IMR-90 (cell line): ENCODE results near the gene CEP104. TPM values are rescaled to one million over a fixed set of nuclear protein-coding genes. Genes with fewer than 3 reads are reported as not detected.

ENCODE experiments used
- ATAC-seq: fragments of 200-7000 bp; cut with Tn5 transposase; 2 replicates; pipeline ENCODE4 v1.9.1; 2020; ENCODE audit warnings: low read depth, mild to moderate bottlenecking, moderate library complexity
- BruUV-seq: library from RNA; stranded (reverse); fragments of 400-500 nt; replicated peaks from 2 replicates; lab custom pipeline; 2021; lab: Mats Ljungman, UMichigan
- CTCF ChIA-PET: fragments of 300-600 bp; formaldehyde crosslinking; extraction: SDS; loops from one replicate; lab custom pipeline; 2021; ENCODE audit warnings: antibody characterized with exemption; lab: Yijun Ruan, JAX
- POLR2A ChIA-PET: fragments of 300-600 bp; sonication (Branson Sonifier 250); formaldehyde crosslinking; loops from one replicate; lab custom pipeline; 2022; ENCODE audit warnings: antibody characterized with exemption; ENCODE audit not compliant: unreplicated experiment; lab: Charles Lee
- DNase-seq: peaks from one replicate; pipeline ENCODE4 v3.0.0; 2013
- H2AFZ ChIP-seq: replicated peaks from 2 replicates; pipeline ENCODE3; 2013; ENCODE audit warnings: low read length, mild to moderate bottlenecking; ENCODE audit not compliant: poor library complexity
- H2AK5ac ChIP-seq: 2 replicates; pipeline ENCODE4 v1.6.1; 2013; ENCODE audit warnings: low read depth, low read length, inconsistent platforms
- H2AK9ac ChIP-seq: replicated peaks from 2 replicates; pipeline ENCODE3; 2013; ENCODE audit warnings: mild to moderate bottlenecking, low read depth, low read length, moderate library complexity; ENCODE audit not compliant: poor library complexity
- H2BK120ac ChIP-seq: 2 replicates; pipeline ENCODE4 v1.6.1; 2013; ENCODE audit warnings: low read depth, low read length, inconsistent platforms
- H2BK15ac ChIP-seq: 3 replicates; pipeline ENCODE4 v1.6.1; 2013; ENCODE audit warnings: low read depth, low read length, inconsistent platforms
- H2BK20ac ChIP-seq: 2 replicates; pipeline ENCODE4 v1.6.1; 2013; ENCODE audit warnings: low read depth, mild to moderate bottlenecking, inconsistent platforms, low read length, moderate library complexity
- H2BK5ac ChIP-seq: 2 replicates; pipeline ENCODE4 v1.6.1; 2013; ENCODE audit warnings: mild to moderate bottlenecking, low read depth, low read length, inconsistent platforms; ENCODE audit not compliant: poor library complexity, severe bottlenecking
- H3K14ac ChIP-seq: replicated peaks from 2 replicates; pipeline ENCODE4 v1.6.1; 2013; ENCODE audit warnings: low read depth, low read length, inconsistent platforms
- H3K18ac ChIP-seq: 2 replicates; pipeline ENCODE4 v1.6.1; 2013; ENCODE audit warnings: low read depth, low read length, control low read depth
- H3K23ac ChIP-seq: 2 replicates; pipeline ENCODE4 v1.6.1; 2013; ENCODE audit warnings: low read depth, low read length, inconsistent platforms
- H3K27ac ChIP-seq: 2 replicates; pipeline ENCODE4 v1.5.1; 2013; ENCODE audit warnings: mild to moderate bottlenecking, control low read depth, low read length; ENCODE audit not compliant: insufficient read depth
- H3K27me3 ChIP-seq: 2 replicates; pipeline ENCODE4 v1.6.1; 2013; ENCODE audit warnings: low read length; ENCODE audit not compliant: control insufficient read depth, insufficient read depth
- H3K36me3 ChIP-seq: 2 replicates; pipeline ENCODE4 v1.6.1; 2013; ENCODE audit warnings: low read length, mixed read lengths; ENCODE audit not compliant: control insufficient read depth, insufficient read depth
- H3K4ac ChIP-seq: 2 replicates; pipeline ENCODE4 v1.6.1; 2013; ENCODE audit warnings: low read depth, low read length, inconsistent platforms
- H3K4me1 ChIP-seq: 2 replicates; pipeline ENCODE4 v1.6.1; 2013; ENCODE audit warnings: low read length, mixed read lengths; ENCODE audit not compliant: control insufficient read depth, insufficient read depth
- H3K4me2 ChIP-seq: 2 replicates; pipeline ENCODE4 v1.6.1; 2013; ENCODE audit warnings: low read depth, mild to moderate bottlenecking, control low read depth, low read length, moderate library complexity
- H3K4me3 ChIP-seq: 2 replicates; pipeline ENCODE4 v1.5.1; 2013; ENCODE audit warnings: low read depth, mild to moderate bottlenecking, control low read depth, low read length, moderate library complexity; ENCODE audit not compliant: insufficient read depth
- H3K56ac ChIP-seq: 2 replicates; pipeline ENCODE4 v1.6.1; 2013; ENCODE audit warnings: low read length, inconsistent platforms; ENCODE audit not compliant: insufficient read depth; ENCODE audit errors: extremely low read depth
- H3K79me1 ChIP-seq, 2 experiments: 2 replicates each; pipeline ENCODE4 v1.6.1; 2013; ENCODE audit warnings: low read length in 2 of 2, inconsistent platforms in 1 of 2, low read depth in 1 of 2
- H3K9ac ChIP-seq: 2 replicates; pipeline ENCODE4 v1.6.1; 2013; ENCODE audit warnings: low read depth, low read length, control low read depth
- H3K9me1 ChIP-seq: 2 replicates; pipeline ENCODE4 v1.6.1; 2013; ENCODE audit warnings: low read length, inconsistent platforms; ENCODE audit not compliant: insufficient read depth
- H3K9me3 ChIP-seq: 2 replicates; pipeline ENCODE4 v1.6.1; 2013; ENCODE audit warnings: low read length; ENCODE audit not compliant: control insufficient read depth, insufficient read depth
- H4K20me1 ChIP-seq: 2 replicates; pipeline ENCODE4 v1.6.1; 2013; ENCODE audit warnings: low read length, inconsistent platforms; ENCODE audit not compliant: insufficient read depth
- H4K5ac ChIP-seq: 2 replicates; pipeline ENCODE4 v1.6.1; 2013; ENCODE audit warnings: mild to moderate bottlenecking, low read depth, low read length, control low read depth
- H4K8ac ChIP-seq, 2 experiments: 2 replicates each; pipeline ENCODE4 v1.6.1; 2013; ENCODE audit warnings: low read depth in 2 of 2, low read length in 2 of 2, control low read depth in 1 of 2, inconsistent platforms in 1 of 2
- H4K91ac ChIP-seq: 2 replicates; pipeline ENCODE4 v1.6.1; 2013; ENCODE audit warnings: low read depth, low read length, inconsistent platforms; ENCODE audit not compliant: insufficient read depth
- BHLHE40 ChIP-seq: fragments of 150-350 bp; IDR thresholded peaks from 2 replicates; pipeline ENCODE4 v1.6.1; 2016; ENCODE audit warnings: mild to moderate bottlenecking, low read depth, low read length
- CEBPB ChIP-seq: IDR thresholded peaks from 2 replicates; pipeline ENCODE4 v1.6.1; 2012; ENCODE audit warnings: low read depth, low read length, improper control_type of control experiment
- CHD1 ChIP-seq: IDR thresholded peaks from 2 replicates; pipeline ENCODE4 v1.6.1; 2012; ENCODE audit warnings: low read depth, low read length, improper control_type of control experiment
- ELK1 ChIP-seq: fragments of 150-350 bp; IDR thresholded peaks from 2 replicates; pipeline ENCODE4 v1.6.1; 2016; ENCODE audit warnings: low read depth, mild to moderate bottlenecking, low read length, moderate library complexity, borderline replicate concordance
- FOS ChIP-seq: fragments of 150-350 bp; IDR thresholded peaks from 2 replicates; pipeline ENCODE4 v1.6.1; 2016; ENCODE audit warnings: low read depth, low read length
- MAFK ChIP-seq: IDR thresholded peaks from 2 replicates; pipeline ENCODE4 v1.6.1; 2012; ENCODE audit warnings: low read depth, low read length, improper control_type of control experiment
- MAZ ChIP-seq: IDR thresholded peaks from 2 replicates; pipeline ENCODE4 v1.6.1; 2012; ENCODE audit warnings: low read depth, mild to moderate bottlenecking, low read length, improper control_type of control experiment, moderate library complexity, borderline replicate concordance
- MXI1 ChIP-seq: IDR thresholded peaks from 2 replicates; pipeline ENCODE4 v1.6.1; 2012; ENCODE audit warnings: low read depth, mild to moderate bottlenecking, low read length, moderate library complexity, borderline replicate concordance
- NFE2L2 ChIP-seq: fragments of 150-350 bp; IDR thresholded peaks from 2 replicates; pipeline ENCODE4 v1.6.1; 2016; ENCODE audit warnings: low read depth, mild to moderate bottlenecking, low read length
- POLR2A ChIP-seq: IDR thresholded peaks from 2 replicates; pipeline ENCODE4 v1.6.1; 2012; ENCODE audit warnings: mild to moderate bottlenecking, low read depth, low read length
- RAD21 ChIP-seq: IDR thresholded peaks from 2 replicates; pipeline ENCODE4 v1.6.1; 2012; ENCODE audit warnings: low read length, improper control_type of control experiment
- RCOR1 ChIP-seq: IDR thresholded peaks from 2 replicates; pipeline ENCODE4 v1.6.1; 2012; ENCODE audit warnings: mild to moderate bottlenecking, low read length, improper control_type of control experiment; ENCODE audit not compliant: insufficient replicate concordance
- RFX5 ChIP-seq: IDR thresholded peaks from 2 replicates; pipeline ENCODE4 v1.8.0; 2012; ENCODE audit warnings: low read depth, mild to moderate bottlenecking, low read length, moderate library complexity
- SMC3 ChIP-seq: fragments of 150-350 bp; IDR thresholded peaks from 2 replicates; pipeline ENCODE4 v1.6.1; 2016; ENCODE audit warnings: low read depth, mild to moderate bottlenecking, antibody characterized with exemption, low read length, moderate library complexity
- USF2 ChIP-seq: fragments of 150-350 bp; IDR thresholded peaks from 2 replicates; pipeline ENCODE4 v1.6.1; 2017; ENCODE audit warnings: mild to moderate bottlenecking, antibody characterized with exemption, low read length, low read depth
- WGBS, 2 experiments: methylation state at CpG; one replicate each; pipeline versions ENCODE4 v1.1.5 to v1.1.7; 2013; ENCODE audit warnings: missing lambda C conversion rate in 2 of 2; ENCODE audit not compliant: insufficient read length in 1 of 2; ENCODE audit errors: extremely low coverage in 2 of 2; 5-methylcytosine and 5-hydroxymethylcytosine counted together
- dilution Hi-C: fragments of 300-500 bp; cut with HindIII; formaldehyde crosslinking; loops from one replicate; pipeline ENCODE4 v1.14.3; 2018; ENCODE audit warnings: low sequenced_read_pairs; ENCODE audit not compliant: unreplicated experiment
- in situ Hi-C: fragments of 300-500 bp; cut with MboI; formaldehyde crosslinking; loops from 3 replicates; pipeline ENCODE4 v1.14.3; 2019; ENCODE audit warnings: low sequenced_read_pairs, inconsistent platforms, mixed read lengths
- intact Hi-C: fragments of 100-400 bp; cut with micrococcal nuclease; formaldehyde crosslinking; loops from 2 replicates; pipeline ENCODE4 v1.10.0; 2022
- polyA plus RNA-seq, 3 experiments: library from polyadenylated mRNA; depleted of rRNA; stranded (reverse); fragments of >200 nt; gene quantifications; 2 replicates each; pipeline ENCODE4 v1.2.3, GENCODE V29; 2012; ENCODE audit warnings: low replicate concordance in 1 of 3
- total RNA-seq: library from RNA; depleted of rRNA; stranded (reverse); fragments of >200 nt; gene quantifications from 2 replicates; pipeline ENCODE4 v1.2.3, GENCODE V29; 2012
- TF ChIP-seq, protein P1 (sequence below): conservative IDR thresholded peaks from 2 replicates; pipeline ENCODE4 v1.5.1; 2012; ENCODE audit warnings: mild to moderate bottlenecking, low read depth, low read length, improper control_type of control experiment

The CEP104 gene
- total and polyA plus RNA-seq, 2 of the 4 experiments (the other 2 are of a cell fraction), result 14.3 to 17.5 TPM

- no peak overlapping the region for H3K27ac ChIP-seq
- WGBS, 2 experiments, result 88% methylated on average over 21 of the region's 23 CpGs; no CpG with 5 or more reads in 1 of the 2 experiments
- no peak overlapping the region for H4K91ac ChIP-seq
- H2AFZ ChIP-seq, result no peak overlapping the region
- no peak overlapping the region for H3K9ac ChIP-seq
- no peaks in the 10 kb centered on the region for H3K79me1 ChIP-seq
- no peak overlapping the region for H3K23ac ChIP-seq
- H4K8ac ChIP-seq, result no peak overlapping the region
- TF ChIP-seq MXI1 (no peak), RFX5 (no peak), USF2 (no peak), CHD1 (no peak), CEBPB (no peak), NFE2L2 (no peak), MAZ (no peak), RAD21 (no peak), BHLHE40 (no peak), MAFK (no peak), ELK1 (no peak), SMC3 (no peak), POLR2A (no peak), FOS (no peak), RCOR1 (no peak)
- TF ChIP-seq, protein P1, sequence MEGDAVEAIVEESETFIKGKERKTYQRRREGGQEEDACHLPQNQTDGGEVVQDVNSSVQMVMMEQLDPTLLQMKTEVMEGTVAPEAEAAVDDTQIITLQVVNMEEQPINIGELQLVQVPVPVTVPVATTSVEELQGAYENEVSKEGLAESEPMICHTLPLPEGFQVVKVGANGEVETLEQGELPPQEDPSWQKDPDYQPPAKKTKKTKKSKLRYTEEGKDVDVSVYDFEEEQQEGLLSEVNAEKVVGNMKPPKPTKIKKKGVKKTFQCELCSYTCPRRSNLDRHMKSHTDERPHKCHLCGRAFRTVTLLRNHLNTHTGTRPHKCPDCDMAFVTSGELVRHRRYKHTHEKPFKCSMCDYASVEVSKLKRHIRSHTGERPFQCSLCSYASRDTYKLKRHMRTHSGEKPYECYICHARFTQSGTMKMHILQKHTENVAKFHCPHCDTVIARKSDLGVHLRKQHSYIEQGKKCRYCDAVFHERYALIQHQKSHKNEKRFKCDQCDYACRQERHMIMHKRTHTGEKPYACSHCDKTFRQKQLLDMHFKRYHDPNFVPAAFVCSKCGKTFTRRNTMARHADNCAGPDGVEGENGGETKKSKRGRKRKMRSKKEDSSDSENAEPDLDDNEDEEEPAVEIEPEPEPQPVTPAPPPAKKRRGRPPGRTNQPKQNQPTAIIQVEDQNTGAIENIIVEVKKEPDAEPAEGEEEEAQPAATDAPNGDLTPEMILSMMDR, result no peak
- H3K4me1 ChIP-seq, result no peaks in the 10 kb centered on the region
- H3K4ac ChIP-seq, result no peak overlapping the region
- no peaks in the 10 kb centered on the region for H4K20me1 ChIP-seq
- intact Hi-C loops, result no loop called here
- DNase-seq (no peak), ATAC-seq (no peak)
- no peak overlapping the region for H4K5ac ChIP-seq
- no peak overlapping the region for H2BK5ac ChIP-seq
- H3K9me1 ChIP-seq, result no peaks in the 10 kb centered on the region
- no peak overlapping the region for H2BK120ac ChIP-seq
- CTCF ChIA-PET, result no interaction called here
- in situ Hi-C loops, result no loop called here
- H3K18ac ChIP-seq, result no peak overlapping the region
- H3K9me3 ChIP-seq, result peaks cover 10% of the 10 kb centered on the region
- no peak overlapping the region for H3K4me2 ChIP-seq
- H3K27me3 ChIP-seq, result no peaks in the 10 kb centered on the region
- H3K36me3 ChIP-seq, result peaks cover 38% of the 10 kb centered on the region
- no peak overlapping the region for H2AK5ac ChIP-seq
- no peak overlapping the region for H2AK9ac ChIP-seq
- POLR2A ChIA-PET, result no interaction called here
- no peak overlapping the region for H3K56ac ChIP-seq
- no TSS peak for BruUV-seq
- H3K14ac ChIP-seq, result no peak overlapping the region
- dilution Hi-C loops, result no loop called here
- no peak overlapping the region for H3K4me3 ChIP-seq
- no peak overlapping the region for H2BK20ac ChIP-seq
- no peak overlapping the region for H2BK15ac ChIP-seq
Observed at GRCh38 chr1:3874736-3875135, 17.7 kb upstream of the CEP104 start.
